ENCODE results near the gene BCL2L14.
"Not testable (repeated sequence)": the region's sequence is repeated elsewhere in the genome, so short reads cannot be mapped to it uniquely, and the experiment has no call there.

Gene BCL2L14

GRCh38 chr12:12108441-12109058 is 37.8 kb downstream of the BCL2L14 start:
- DNase-seq (ENCODE audit: low spot score), result no peak

- not testable (repeated sequence) for DNase-seq (ENCODE audit: low spot score)
These were observed 40.3 kb downstream of the BCL2L14 start for GRCh38 chr12:12110923-12111555.

GRCh38 chr12:12115514-12115913 is 44.8 kb downstream of the BCL2L14 start:
- DNase-seq (ENCODE audit: low spot score), result no peak

GRCh38 chr12:12116677-12117076 is 45.9 kb downstream of the BCL2L14 start:
- DNase-seq (ENCODE audit: low spot score), result no peak

GRCh38 chr12:12121061-12121460 is 50.3 kb downstream of the BCL2L14 start:
- no peak for DNase-seq (ENCODE audit: low spot score)

- no peak for DNase-seq (ENCODE audit: low spot score)
These were observed 52.4 kb downstream of the BCL2L14 start for GRCh38 chr12:12123036-12123604.

GRCh38 chr12:12126551-12126950 is 55.8 kb downstream of the BCL2L14 start:
- no peak for DNase-seq (ENCODE audit: low spot score)

GRCh38 chr12:12127304-12127703 is 56.6 kb downstream of the BCL2L14 start:
- no peak for DNase-seq (ENCODE audit: low spot score)

- no peak for DNase-seq (ENCODE audit: low spot score)
These were observed 57.9 kb downstream of the BCL2L14 start for GRCh38 chr12:12128670-12129069.

- DNase-seq (ENCODE audit: low spot score), result no peak
These were observed 62.5 kb downstream of the BCL2L14 start for GRCh38 chr12:12133259-12133658.

GRCh38 chr12:12133785-12134184 is 63.0 kb downstream of the BCL2L14 start:
- DNase-seq (ENCODE audit: low spot score), result no peak

- no peak for DNase-seq (ENCODE audit: low spot score)
These were observed 67.7 kb downstream of the BCL2L14 start for GRCh38 chr12:12138203-12139154.

GRCh38 chr12:12141000-12141399 is 70.3 kb downstream of the BCL2L14 start:
- DNase-seq (ENCODE audit: low spot score), result no peak

GRCh38 chr12:12144531-12144930 is 73.8 kb downstream of the BCL2L14 start:
- not testable (repeated sequence) for DNase-seq (ENCODE audit: low spot score)

GRCh38 chr12:12147111-12147510 is 76.4 kb downstream of the BCL2L14 start:
- no peak for DNase-seq (ENCODE audit: low spot score)

Data from GM03348 (cell line).